Neural crest cell (in vitro differentiated cells): ENCODE data around the gene RADX. TPM values are rescaled to one million over a fixed set of nuclear protein-coding genes. Genes with fewer than 3 reads are reported as not detected.

Source experiments
- DNase-seq: peaks from one replicate; pipeline ENCODE4 v3.0.0; 2021; ENCODE audit warnings: low read depth, mixed read lengths, low spot score
- H3K27ac Mint-ChIP-seq: one replicate; pipeline ENCODE4 v1.8.0; 2021; ENCODE audit warnings: mild to moderate bottlenecking, mixed read lengths; ENCODE audit not compliant: unreplicated experiment
- H3K27me3 Mint-ChIP-seq: 2 replicates; pipeline ENCODE4 v1.8.0; 2021; ENCODE audit warnings: low read depth, mild to moderate bottlenecking, mixed read lengths
- H3K36me3 Mint-ChIP-seq: 2 replicates; pipeline ENCODE4 v1.8.0; 2021; ENCODE audit warnings: low read depth, mild to moderate bottlenecking, mixed read lengths
- H3K4me1 Mint-ChIP-seq: 2 replicates; pipeline ENCODE4 v1.8.0; 2021; ENCODE audit warnings: mixed read lengths
- H3K4me3 Mint-ChIP-seq: one replicate; pipeline ENCODE4 v1.8.0; 2021; ENCODE audit warnings: mild to moderate bottlenecking, mixed read lengths
- H3K9me3 Mint-ChIP-seq: 2 replicates; pipeline ENCODE4 v1.8.0; 2021; ENCODE audit warnings: mixed read lengths
- CTCF ChIP-seq: fragments of 200-600 bp; sonication (generic); conservative IDR thresholded peaks from 2 replicates; pipeline ENCODE4 v1.5.0; 2021; ENCODE audit warnings: antibody characterized with exemption, mild to moderate bottlenecking
- microRNA-seq: library from miRNA; unstranded; fragments of <30 nt; microRNA quantifications from one replicate; pipeline ENCODE4, GENCODE V29; 2020
- total RNA-seq: library from RNA; stranded (reverse); gene quantifications from 2 replicates; pipeline ENCODE4 v1.2.1, GENCODE V29; 2021

RADX gene
- total RNA-seq, 1 donor from 2014 or later = 19.9 TPM

- Mint-ChIP-seq H3K27ac (no peak overlapping the region), H3K9me3 (peaks cover 9% of the 10 kb centered on the region), H3K4me3 (no peak overlapping the region), H3K36me3 (no peaks in the 10 kb centered on the region), H3K27me3 (peaks cover 17% of the 10 kb centered on the region), H3K4me1 (no peaks in the 10 kb centered on the region)
- no peak for DNase-seq
- TF ChIP-seq CTCF = no peak
Observed at GRCh38 chrX:106718709-106719108, 106.9 kb downstream of the RADX start.

GRCh38 chrX:106725931-106726330, 114.2 kb downstream of the RADX start:
- DNase-seq = no peak
- no peaks in the 10 kb centered on the region for H3K36me3 Mint-ChIP-seq

GRCh38 chrX:106726485-106727437, 115.0 kb downstream of the RADX start, which contains the start of gene RNF128:
Gene RNF128 (plus strand): TSS chrX:106726701. CDS start chrX:106726914, 213 bp downstream.
- Mint-ChIP-seq H3K36me3 (no peaks in the 10 kb centered on the region), H3K27me3 (peaks cover 67% of the 10 kb centered on the region), H3K4me3 (peak within 1 kb of the TSS; percentile 85), H3K9me3 (no peaks in the 10 kb centered on the region), H3K4me1 (peaks cover 8% of the 10 kb centered on the region), H3K27ac (no peak within 1 kb of the TSS)
- peak; percentile 31 for DNase-seq
- TF ChIP-seq CTCF = no peak

More at GRCh38 chrX:106725931-106726330, 114.2 kb downstream of the RADX start:
- H3K4me3 Mint-ChIP-seq = peak overlapping the region; percentile 85
- H3K4me1 Mint-ChIP-seq = peaks cover 8% of the 10 kb centered on the region
- H3K9me3 Mint-ChIP-seq = no peaks in the 10 kb centered on the region
- H3K27me3 Mint-ChIP-seq = peaks cover 72% of the 10 kb centered on the region
- TF ChIP-seq CTCF = no peak
- H3K27ac Mint-ChIP-seq = no peak overlapping the region

GRCh38 chrX:106728337-106728736, 116.6 kb downstream of the RADX start:
- Mint-ChIP-seq H3K27ac (no peak overlapping the region), H3K9me3 (no peaks in the 10 kb centered on the region), H3K27me3 (peaks cover 62% of the 10 kb centered on the region), H3K4me3 (no peak overlapping the region), H3K36me3 (no peaks in the 10 kb centered on the region), H3K4me1 (peaks cover 8% of the 10 kb centered on the region)
- TF ChIP-seq CTCF = no peak
- DNase-seq = no peak

Small RNA genes lying within 50 kb of the gene (microRNA-seq; reads per million reads assigned to microRNA genes)
- gene MIR548AN = 2.4 reads per million

Other genes with a start within 250 kb of the RADX start
- not detected in 2 replicates for gene RNF128, start 114.7 kb downstream of the RADX start, total RNA-seq
- 1.1 and 1.5 TPM in 2 replicates for gene TBC1D8B, start 190.7 kb downstream of the RADX start, total RNA-seq